GM18520 (cell line): Measurements from ENCODE around the gene NOL7.

ENCODE experiments used
- ATAC-seq: cut with Tn5 transposase; IDR thresholded peaks from one replicate; pipeline ENCODE4 v1.9.1; 2021; ENCODE audit not compliant: unreplicated experiment

Gene NOL7

DNA sequence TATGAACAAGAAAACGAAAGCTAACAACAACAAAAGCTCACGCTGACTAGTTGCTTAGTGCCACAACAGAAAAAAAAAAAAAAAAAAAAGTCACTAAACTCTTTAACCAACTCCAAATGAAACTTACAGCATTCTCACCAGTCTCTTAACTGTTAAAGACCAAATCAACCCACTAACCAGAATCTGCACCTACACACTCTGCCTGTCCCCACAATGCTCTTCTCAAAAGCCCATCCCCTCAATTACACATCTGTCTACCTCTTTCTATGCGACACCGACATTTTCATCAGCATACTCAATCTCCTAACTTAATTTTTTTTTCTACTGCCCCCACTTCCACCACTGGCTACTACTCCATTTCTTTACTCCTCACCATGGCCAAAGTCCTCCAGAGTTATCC lies 34.3 kb downstream of the NOL7 start:
- no peak for ATAC-seq

GRCh38 chr6:13653296-13653695 lies 38.2 kb downstream of the NOL7 start:
- no peak for ATAC-seq

GRCh38 chr6:13654496-13654895 lies 39.4 kb downstream of the NOL7 start:
- ATAC-seq, result no peak

DNA sequence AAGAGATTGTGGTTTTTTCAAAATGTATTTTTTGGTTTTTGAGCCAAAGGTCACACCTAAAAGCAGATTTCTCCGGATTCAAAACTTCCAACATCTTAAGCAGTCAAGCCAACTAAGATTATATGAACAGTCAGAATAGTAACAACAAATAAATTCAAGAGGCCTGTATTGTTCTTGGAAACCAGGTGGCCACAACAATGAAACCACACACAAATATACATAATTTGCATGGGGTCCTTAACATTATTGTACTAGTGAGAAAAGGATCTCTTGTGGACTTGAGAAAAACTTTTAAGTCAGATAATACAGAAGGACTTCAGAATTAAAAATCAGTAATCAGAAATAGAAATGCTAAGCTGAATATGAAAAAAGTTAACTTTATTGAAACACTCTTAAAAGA lies 40.6 kb downstream of the NOL7 start:
- ATAC-seq, result no peak

DNA sequence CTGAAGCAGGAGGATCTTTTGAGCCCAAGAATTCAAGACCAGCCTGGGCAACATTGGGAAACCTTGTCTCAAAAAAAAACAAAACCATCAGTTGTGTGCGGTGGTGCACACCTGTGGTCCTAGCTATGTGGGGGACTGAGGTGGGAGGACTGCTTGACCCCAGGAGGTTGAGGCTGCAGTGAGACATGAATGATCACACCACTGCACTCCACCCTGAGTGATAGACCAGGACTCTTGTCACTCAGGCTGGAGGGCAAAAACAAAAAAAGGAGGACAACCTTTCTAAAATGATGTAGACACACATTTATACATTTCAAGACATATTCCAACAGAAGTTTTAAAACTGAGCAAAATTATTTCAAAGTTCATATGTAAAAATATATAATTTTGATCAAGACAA lies 45.1 kb downstream of the NOL7 start:
- ATAC-seq, result no peak

DNA sequence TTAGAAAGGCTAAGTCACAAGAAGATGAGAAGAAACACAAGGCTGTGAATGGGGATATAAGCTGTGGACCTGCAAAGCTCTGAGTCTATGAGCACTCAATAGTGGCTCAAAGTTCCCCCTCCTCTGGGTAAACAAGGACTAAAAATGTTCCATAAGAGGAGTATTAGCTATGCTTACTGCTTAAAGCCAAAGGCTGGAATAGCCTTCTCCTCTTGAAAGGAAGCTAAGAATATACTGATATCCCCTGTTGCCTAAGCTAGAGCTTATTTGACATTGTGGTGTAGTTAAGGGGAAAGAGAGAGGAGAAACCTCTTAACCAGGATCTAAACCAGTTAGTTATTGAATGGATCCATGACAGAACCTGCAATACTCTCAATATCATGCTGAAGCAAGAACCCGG lies 45.8 kb downstream of the NOL7 start:
- no peak for ATAC-seq

DNA sequence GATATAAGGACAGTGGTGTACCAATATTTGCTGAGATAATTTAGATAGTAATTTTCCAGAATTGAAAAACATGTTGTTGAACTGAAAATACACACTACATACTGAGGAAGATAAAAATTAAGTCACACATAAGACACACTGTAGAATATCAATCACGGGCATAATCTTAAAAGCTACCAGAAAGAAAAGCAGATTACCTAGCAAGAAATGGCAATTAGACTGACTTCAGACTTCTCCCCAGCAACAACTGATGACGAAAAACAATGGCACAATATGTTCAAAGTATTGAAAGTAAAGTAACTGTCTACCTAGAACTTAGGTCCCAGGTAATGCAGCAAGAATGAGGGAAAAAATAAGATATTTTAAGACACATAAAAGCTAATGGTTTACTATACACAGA lies 46.5 kb downstream of the NOL7 start:
- no peak for ATAC-seq

- ATAC-seq, result no peak
These were observed 47.7 kb downstream of the NOL7 start for GRCh38 chr6:13662651-13663334.

DNA sequence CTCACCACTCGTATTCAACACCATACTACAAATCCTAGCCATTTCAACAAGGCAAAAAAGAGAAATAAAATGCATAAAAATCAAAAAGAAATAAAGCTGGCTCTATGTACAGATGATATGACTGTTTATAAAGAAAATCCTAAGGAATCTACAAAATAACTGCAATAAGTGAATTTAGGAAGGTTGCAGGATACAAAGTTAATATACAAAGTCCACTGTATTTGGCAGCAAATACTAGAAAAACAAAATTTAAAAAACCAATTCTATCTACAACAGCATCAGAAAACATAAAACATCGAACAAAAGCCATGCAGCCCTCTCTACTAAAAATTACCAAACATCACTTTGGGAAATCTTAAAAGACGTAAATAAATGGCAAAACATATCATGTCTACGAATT lies 48.9 kb downstream of the NOL7 start:
- no peak for ATAC-seq

DNA sequence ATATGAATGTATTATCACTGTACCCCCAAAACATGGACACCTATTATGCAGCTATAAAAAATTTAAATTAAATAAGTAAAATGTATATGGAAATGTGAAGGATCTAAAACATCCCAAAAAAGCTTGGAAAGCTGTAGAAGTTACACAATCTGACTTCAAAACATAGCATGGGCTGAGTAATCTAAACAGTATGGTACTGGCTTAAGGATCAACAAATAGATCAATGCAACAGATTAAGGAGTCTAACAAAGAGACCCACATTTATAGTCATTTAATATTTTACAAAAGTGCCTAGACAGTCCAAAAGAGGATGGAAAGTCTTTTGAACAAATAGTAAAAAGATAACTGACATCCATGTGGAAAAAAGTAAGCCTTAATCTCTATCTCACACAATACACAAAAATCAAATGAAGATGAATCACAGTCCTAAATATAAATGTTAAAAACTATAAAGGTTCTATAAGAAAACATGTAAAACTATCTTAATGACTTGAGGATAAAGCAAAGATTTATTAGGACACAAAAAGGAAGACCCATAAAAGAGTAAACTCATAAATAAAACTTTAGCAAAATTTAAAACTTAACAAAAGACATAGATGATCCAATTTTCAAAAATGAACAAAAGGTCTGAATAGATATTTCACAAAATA lies 49.7 kb downstream of the NOL7 start:
- no peak for ATAC-seq

GRCh38 chr6:13666194-13667105 lies 51.3 kb downstream of the NOL7 start:
- no peak for ATAC-seq

DNA sequence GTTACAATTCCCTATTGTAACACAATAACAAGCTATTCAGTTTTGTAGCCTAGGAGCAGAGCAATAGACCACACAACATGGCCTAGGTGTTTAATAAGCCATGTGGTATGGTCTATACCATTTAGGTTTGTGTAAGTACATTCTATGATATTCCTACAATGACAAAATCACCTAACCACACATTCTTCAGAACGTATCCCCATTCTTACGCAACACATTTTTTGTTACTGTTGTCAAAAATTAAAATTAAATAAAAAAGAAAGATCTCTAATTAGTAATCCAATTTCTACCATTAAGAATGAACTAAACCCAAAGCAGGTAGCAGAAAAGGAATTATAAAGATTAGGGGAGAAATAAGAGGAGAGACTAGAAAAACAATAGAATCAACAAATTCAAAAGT lies 52.5 kb downstream of the NOL7 start:
- ATAC-seq, result no peak

GRCh38 chr6:13668291-13668928 lies 53.3 kb downstream of the NOL7 start:
- ATAC-seq, result peak; percentile 87

- ATAC-seq, result no peak
These were observed 54.3 kb downstream of the NOL7 start for GRCh38 chr6:13669476-13669875.
